HG02973 (cell line): Measurements from ENCODE around the gene IFT74.

Experiments
- ATAC-seq: cut with Tn5 transposase; IDR thresholded peaks from one replicate; pipeline ENCODE4 v1.9.1; 2021; ENCODE audit warnings: moderate library complexity; ENCODE audit not compliant: unreplicated experiment

Gene IFT74

GRCh38 chr9:26955921-26956859 lies at the start of gene IFT74:
Gene IFT74, plus strand, starts transcription at chr9:26956412. Its CDS starts 5,556 bp downstream, at chr9:26961968.
- peak; percentile 95 for ATAC-seq

GRCh38 chr9:26913138-26913668 lies 43.0 kb upstream of the IFT74 start:
- ATAC-seq, result no peak

GRCh38 chr9:26919698-26920097 lies 36.5 kb upstream of the IFT74 start:
- ATAC-seq, result no peak

DNA sequence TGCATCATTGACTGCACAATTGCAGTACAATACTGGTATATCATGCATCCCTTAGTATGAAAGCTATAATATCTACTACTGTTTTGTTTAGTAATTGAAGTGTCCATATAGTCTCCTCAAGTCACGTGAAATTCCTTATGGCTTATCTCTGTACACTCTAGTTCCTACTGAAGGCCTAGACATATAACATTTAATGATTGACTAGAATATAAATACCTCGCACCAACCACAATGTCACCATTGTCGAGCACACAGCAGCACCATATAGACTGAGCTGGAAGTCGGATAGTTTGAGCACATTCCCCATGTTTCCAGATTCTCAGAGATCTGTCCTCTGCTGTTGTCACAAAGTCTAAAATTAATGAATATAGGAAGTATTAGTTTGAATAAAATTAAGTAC lies 30.6 kb upstream of the IFT74 start:
- no peak for ATAC-seq

GRCh38 chr9:26928902-26929495 lies 27.2 kb upstream of the IFT74 start:
- ATAC-seq, result no peak

DNA sequence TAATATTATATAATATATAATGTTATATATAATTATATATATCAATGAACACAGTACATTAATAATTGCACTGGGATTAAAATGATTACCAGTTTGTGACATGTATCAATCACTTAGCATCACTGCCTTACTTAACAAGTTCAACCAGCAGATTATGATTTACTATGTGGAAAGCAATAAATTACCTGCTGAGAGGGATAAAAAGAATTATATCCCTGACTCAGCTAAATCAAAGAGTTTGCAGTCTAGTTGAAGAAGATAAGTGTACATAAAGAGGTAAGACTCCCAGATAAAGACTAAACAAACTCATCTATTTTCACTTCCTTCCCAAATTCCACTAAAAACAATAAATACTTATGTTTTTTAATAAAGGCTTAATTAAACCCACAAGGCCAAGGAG lies 20.4 kb upstream of the IFT74 start:
- ATAC-seq, result no peak

- no peak for ATAC-seq
Observed at GRCh38 chr9:26937816-26938371, 18.3 kb upstream of the IFT74 start.

- no peak for ATAC-seq
Observed at GRCh38 chr9:26939955-26940711, 16.1 kb upstream of the IFT74 start.

- ATAC-seq, result no peak
Observed at GRCh38 chr9:26940779-26941178, 15.4 kb upstream of the IFT74 start.

DNA sequence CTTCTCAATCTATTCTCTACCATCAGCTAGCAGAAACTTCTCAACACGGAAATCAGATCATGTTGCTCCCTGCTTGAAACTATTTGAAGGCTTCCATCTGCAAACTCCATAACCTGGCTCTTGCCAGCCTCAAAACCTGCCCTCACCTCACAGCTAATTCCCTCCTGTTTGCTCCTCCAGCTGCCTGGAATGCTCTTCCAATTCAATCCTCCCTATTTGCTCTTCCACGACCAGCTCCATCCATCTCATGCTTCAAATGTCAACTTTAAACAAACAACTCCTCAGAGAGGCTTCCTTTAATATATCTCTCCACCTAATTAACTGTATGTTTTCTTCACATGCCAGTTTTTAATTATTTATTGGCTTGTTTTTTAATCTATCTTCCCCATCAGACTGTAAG lies 10.6 kb upstream of the IFT74 start:
- ATAC-seq, result no peak

DNA sequence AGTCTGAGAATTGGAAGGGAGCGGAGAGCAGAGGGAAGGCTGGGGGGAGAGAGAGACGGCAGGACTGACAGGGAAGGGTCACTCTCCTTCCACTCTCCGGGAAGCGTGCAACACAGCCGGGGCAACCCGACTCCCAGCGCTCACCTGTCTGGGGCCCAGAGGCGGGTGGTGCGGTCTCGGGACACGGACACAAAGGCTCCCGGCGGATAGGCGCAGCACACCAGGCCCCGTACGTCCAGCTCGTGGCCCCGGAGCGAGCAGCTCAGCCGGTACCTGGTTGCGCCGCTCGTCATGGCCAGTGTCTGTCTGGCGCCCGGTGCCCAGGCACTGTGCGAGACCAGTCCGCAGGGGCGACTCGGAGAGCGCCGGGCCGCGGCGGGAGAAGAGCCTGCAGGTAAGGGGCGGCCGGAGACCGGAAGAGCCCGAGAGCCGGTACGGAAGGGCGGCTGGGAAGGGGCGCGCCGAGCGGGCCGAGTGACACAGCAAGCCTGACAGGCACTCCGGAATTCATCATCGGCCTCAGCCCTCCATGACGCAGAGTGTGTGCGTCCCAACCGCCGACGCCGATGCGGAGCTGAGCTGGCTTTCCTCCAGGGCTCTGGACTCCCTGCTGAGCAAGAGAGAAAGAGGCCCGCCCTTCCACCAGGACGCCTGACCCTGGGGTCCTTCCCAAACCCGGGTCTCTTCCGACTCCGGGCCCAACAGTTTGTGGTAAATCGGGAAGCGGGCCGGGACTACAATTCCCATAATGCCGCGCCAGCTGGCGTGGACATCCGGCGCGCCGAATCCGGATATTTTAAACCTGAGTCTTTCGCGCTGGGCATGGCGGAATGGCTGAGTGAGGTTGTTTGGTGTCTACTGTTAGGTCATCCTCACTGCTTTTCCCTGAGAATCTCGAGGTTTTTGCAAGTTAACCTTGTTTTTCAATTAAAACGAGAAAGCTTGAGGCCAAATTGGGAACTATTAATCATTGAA lies 9.2 kb upstream of the IFT74 start, which contains the start of gene PLAA:
PLAA (minus strand) TSS at position 490 of the 975 bp plus-strand sequence; CDS start at position 293, 197 bp downstream.
- ATAC-seq, result peak; percentile 98

GRCh38 chr9:26947736-26948135 lies 8.5 kb upstream of the IFT74 start:
- ATAC-seq, result no peak

DNA sequence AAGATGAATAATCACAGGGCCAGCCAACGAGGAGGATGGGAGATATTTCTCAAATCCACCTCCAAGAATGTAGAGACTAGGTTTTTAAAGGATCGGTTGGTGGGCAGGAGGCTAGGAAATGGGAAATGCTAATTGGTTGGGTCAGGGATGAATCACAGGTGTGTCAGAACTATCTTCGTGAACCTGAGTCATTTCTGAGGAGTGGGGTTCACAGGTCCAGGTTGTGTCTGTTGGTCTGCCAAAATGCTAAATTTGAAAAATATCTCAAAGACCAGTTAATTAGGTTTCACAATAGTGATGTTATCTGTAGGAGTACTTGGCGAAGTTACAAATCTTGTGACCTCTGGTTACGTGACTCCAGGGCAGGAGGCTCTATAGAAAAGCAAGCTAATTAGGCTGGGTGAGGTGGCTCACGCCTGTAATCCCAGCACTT lies 6.6 kb upstream of the IFT74 start:
- ATAC-seq, result no peak

- no peak for ATAC-seq
Observed at GRCh38 chr9:26950521-26950920, 5.7 kb upstream of the IFT74 start.

- ATAC-seq, result no peak
Observed at GRCh38 chr9:26951794-26952193, 4.4 kb upstream of the IFT74 start.

DNA sequence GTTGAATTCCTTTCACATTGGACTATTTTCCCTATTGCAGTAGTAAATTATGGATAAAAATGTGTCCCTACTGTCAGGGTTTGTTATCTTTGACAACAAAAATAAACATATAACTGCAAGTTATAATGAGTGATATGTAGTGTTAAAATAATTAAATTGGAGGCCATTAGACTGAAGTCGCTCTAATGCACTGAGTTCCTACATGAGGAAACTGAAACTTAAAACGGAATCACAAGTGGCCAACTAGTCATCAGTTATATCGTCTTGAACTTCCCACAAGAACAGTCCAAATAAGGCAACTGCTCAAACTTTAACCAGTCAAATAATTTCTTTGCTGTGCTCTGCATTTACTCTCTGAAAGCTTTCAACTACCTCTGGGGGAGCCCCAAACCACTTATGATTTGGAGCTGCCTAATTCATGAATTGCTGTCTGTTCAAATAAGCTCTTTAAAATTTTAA lies 2.1 kb upstream of the IFT74 start:
- no peak for ATAC-seq

DNA sequence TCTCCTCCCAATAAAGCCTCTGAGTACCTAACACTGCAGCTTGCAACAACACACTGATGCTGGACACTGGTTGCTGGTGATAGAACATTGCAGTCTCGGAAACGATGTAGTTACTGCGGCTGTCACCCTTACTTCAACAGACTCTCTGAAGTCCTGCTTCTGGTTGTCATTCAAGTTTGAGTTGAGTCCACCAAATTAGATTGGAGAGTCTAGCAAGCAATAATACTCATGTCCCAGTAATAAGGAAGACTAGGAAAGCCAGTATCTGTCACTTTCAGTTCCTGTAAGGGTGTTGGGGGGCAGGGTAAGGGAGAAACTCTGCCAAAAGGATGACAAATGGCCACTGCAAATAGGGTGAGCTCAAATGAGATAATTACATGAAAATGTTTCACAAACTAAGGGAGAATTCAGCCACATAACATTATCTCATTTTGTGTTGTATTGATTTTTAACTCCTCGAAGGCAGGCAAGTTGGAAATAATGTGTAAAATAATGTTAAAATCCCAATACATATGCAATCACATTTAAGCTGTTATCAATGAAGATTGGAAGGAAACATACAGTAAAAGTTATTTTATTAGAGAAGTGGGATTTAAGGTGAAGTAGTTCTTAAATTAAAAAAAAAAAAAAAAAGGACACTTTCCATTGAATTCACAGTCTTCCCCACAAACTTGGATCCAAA lies 849 bp upstream of the IFT74 start:
- peak; percentile 28 for ATAC-seq

DNA sequence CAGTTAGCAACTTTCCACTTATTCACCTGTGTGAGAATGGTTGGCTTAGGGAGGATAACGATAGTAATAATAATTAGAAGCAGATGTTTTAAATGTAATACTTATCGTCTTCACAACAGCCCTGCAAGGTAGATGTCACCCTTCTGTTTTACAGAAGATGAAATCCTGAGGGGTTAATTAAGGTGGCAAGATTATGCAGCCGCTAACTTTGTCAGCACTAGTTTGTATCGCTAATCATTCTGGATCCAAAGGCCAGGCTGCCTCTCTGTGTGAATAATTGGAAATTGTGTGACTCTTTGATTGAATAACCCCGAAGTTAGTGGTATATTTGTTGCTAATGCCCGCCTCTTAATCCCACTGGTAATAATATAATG lies 635 bp downstream of the IFT74 start:
- no peak for ATAC-seq

GRCh38 chr9:26971721-26972120 lies 15.5 kb downstream of the IFT74 start:
- ATAC-seq, result no peak
